ENCODE results near the gene SLC25A27. TPM values are rescaled to one million over a fixed set of nuclear protein-coding genes. Genes with fewer than 3 reads are reported as not detected.

SLC25A27 gene
- total and polyA plus RNA-seq, 2 experiments from 2014 or later: 8.5 to 16.2 TPM

- H3K27me3 ChIP-seq (ENCODE audit: insufficient read depth): no peaks in the 10 kb centered on the region
- Mint-ChIP-seq H3K27me3 (ENCODE audit: insufficient read depth, low read depth, poor library complexity) (no peaks in the 10 kb centered on the region), H3K36me3 (ENCODE audit: low read depth) (no peaks in the 10 kb centered on the region), H3K27ac (no peak overlapping the region), H3K4me1 (peaks cover 7% of the 10 kb centered on the region), H3K4me3 (no peak overlapping the region), H3K9me3 (no peaks in the 10 kb centered on the region)
- no peak for DNase-seq (ENCODE audit: low spot score)
- H2AFZ ChIP-seq: no peak overlapping the region
- H3K4me3 ChIP-seq: no peak overlapping the region
- H3K4me2 ChIP-seq: no peak overlapping the region
- no peaks in the 10 kb centered on the region for H3K79me2 ChIP-seq (replicated peaks; ENCODE audit: insufficient read depth)
- no peaks in the 10 kb centered on the region for H3K9me2 ChIP-seq (ENCODE audit: insufficient read depth)
- no peaks in the 10 kb centered on the region for H3K36me3 ChIP-seq (ENCODE audit: insufficient read depth)
- H3K27ac ChIP-seq (ENCODE audit: low read depth): no peak overlapping the region
- no peak for TF ChIP-seq EZH2phosphoT487 (IDR thresholded peaks at IDR 0.05; ENCODE audit: unreplicated experiment)
- no peak for TF ChIP-seq ZNF114 (CRISPR knock-in tag; IDR thresholded peaks at IDR 0.05)
- no peak for TF ChIP-seq NANOG (IDR thresholded peaks at IDR 0.05; ENCODE audit: borderline replicate concordance)
- TF ChIP-seq ZNF462 (CRISPR knock-in tag; IDR thresholded peaks at IDR 0.05): no peak
- no peak for ATAC-seq
- H4K20me1 ChIP-seq (replicated peaks; ENCODE audit: insufficient read depth): no peaks in the 10 kb centered on the region
- no peaks in the 10 kb centered on the region for H3F3A ChIP-seq (replicated peaks; ENCODE audit: low read depth)
- peaks cover 4% of the 10 kb centered on the region; the same call in 1 of the 2 replicates for H3K4me1 ChIP-seq (ENCODE audit: insufficient read depth)
These were observed 53.7 kb downstream of the SLC25A27 start for GRCh38 chr6:46706464-46706863.

- Mint-ChIP-seq H3K27me3 (ENCODE audit: insufficient read depth, low read depth, poor library complexity) (no peaks in the 10 kb centered on the region), H3K4me3 (no peak overlapping the region), H3K4me1 (no peaks in the 10 kb centered on the region), H3K27ac (no peak overlapping the region), H3K9me3 (no peaks in the 10 kb centered on the region), H3K36me3 (ENCODE audit: low read depth) (no peaks in the 10 kb centered on the region)
- no peak for ATAC-seq
- no peaks in the 10 kb centered on the region for H3K79me2 ChIP-seq (replicated peaks; ENCODE audit: insufficient read depth)
- no peak overlapping the region for H3K4me2 ChIP-seq
- no peak overlapping the region for H2AFZ ChIP-seq
- H3F3A ChIP-seq (replicated peaks; ENCODE audit: low read depth): no peaks in the 10 kb centered on the region
- no peak for TF ChIP-seq CTCF (conservative IDR thresholded peaks at IDR 0.05; ENCODE audit: low read depth in 2 of 2)
- TF ChIP-seq ZNF331 (CRISPR knock-in tag; IDR thresholded peaks at IDR 0.05; ENCODE audit: low read depth): no peak
- TF ChIP-seq CREB1 (CRISPR knock-in tag; IDR thresholded peaks at IDR 0.05; ENCODE audit: low read depth): no peak
- TF ChIP-seq ZNF114 (CRISPR knock-in tag; IDR thresholded peaks at IDR 0.05): no peak
- no peaks in the 10 kb centered on the region for H3K36me3 ChIP-seq (ENCODE audit: insufficient read depth)
- H3K27ac ChIP-seq (ENCODE audit: low read depth): no peak overlapping the region
- H3K4me1 ChIP-seq (ENCODE audit: insufficient read depth): no peaks in the 10 kb centered on the region
- H3K9me2 ChIP-seq (ENCODE audit: insufficient read depth): no peaks in the 10 kb centered on the region
- H3K27me3 ChIP-seq (ENCODE audit: insufficient read depth): no peaks in the 10 kb centered on the region
- no peak for DNase-seq (ENCODE audit: low spot score)
- H3K4me3 ChIP-seq: no peak overlapping the region
- no peaks in the 10 kb centered on the region for H4K20me1 ChIP-seq (replicated peaks; ENCODE audit: insufficient read depth)
These were observed 58.7 kb downstream of the SLC25A27 start for GRCh38 chr6:46711491-46711890.

All from GM23338 (cell line).